Measurements from ENCODE around the gene RAB7B.

RAB7B gene

GRCh38 chr1:205929496-205930194, 73.5 kb downstream of the RAB7B start:
- DNase-seq = no peak

GRCh38 chr1:205928317-205928716, 74.9 kb downstream of the RAB7B start:
- DNase-seq = peak in 53 of 56 donors; percentile 19 to 93 (median 81)

GRCh38 chr1:205927676-205928075, 75.5 kb downstream of the RAB7B start:
- no peak for DNase-seq

GRCh38 chr1:205927247-205927646, 75.9 kb downstream of the RAB7B start:
- no peak for DNase-seq

Measured in nucleus accumbens (tissue), 56 donors.